Rectal smooth muscle tissue (tissue), 1 donor: ENCODE results near the gene ARL15.

ENCODE experiments used
- H3K27ac ChIP-seq: one replicate; pipeline ENCODE4 v1.7.0; 2013; ENCODE audit warnings: low read depth, low read length, inconsistent platforms
- H3K27me3 ChIP-seq: one replicate; pipeline ENCODE4 v1.7.0; 2013; ENCODE audit warnings: low read length; ENCODE audit not compliant: control insufficient read depth, insufficient read depth
- H3K36me3 ChIP-seq: one replicate; pipeline ENCODE4 v1.7.0; 2013; ENCODE audit warnings: low read length; ENCODE audit not compliant: control insufficient read depth, insufficient read depth
- H3K4me1 ChIP-seq: one replicate; pipeline ENCODE4 v1.7.0; 2013; ENCODE audit warnings: low read length; ENCODE audit not compliant: control insufficient read depth, insufficient read depth
- H3K4me3 ChIP-seq: one replicate; pipeline ENCODE4 v1.7.0; 2013; ENCODE audit warnings: low read length
- H3K9ac ChIP-seq: one replicate; pipeline ENCODE4 v1.7.0; 2013; ENCODE audit warnings: low read length

ARL15 gene

DNA sequence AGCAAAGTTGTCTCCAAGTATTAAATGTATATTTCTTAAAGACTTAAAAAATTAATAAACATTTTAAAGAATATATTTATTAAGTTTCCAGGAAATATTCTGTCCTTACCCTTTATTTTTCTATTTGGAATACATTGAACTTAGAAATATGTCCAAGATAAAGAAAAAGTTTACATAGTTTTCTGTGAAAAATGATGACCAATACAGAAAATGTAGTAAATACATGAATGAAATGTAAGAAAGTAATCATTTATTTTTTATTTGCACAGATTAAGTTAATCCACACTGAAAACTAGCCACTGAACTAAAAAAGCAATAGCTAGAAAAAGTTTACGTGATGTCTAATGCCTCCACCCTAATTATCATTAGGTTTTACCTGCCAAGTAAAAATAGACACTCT, 273.2 kb downstream of the ARL15 start:
- Histone ChIP-seq H3K4me1 (no peaks in the 10 kb centered on the region), H3K36me3 (no peaks in the 10 kb centered on the region), H3K9ac (no peak overlapping the region), H3K27ac (no peak overlapping the region), H3K4me3 (no peak overlapping the region), H3K27me3 (no peaks in the 10 kb centered on the region)

DNA sequence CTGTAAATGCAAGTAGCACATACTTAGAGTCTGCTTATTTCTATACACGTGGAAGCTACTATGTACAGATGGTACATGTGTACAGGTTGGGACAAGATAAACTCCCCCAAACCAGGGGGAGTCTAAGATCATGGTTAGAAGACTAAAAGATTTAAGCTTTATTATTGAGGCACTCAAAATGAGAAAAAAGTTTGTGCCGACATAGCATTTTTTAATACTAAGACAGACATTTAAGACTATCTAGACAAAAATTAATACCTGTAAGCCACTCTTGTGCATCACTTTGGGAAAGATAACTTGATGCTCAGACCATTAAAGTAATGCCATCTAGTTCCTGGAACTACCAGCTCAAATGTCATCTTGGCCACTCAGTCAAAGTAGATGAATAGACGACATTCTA, 279.4 kb downstream of the ARL15 start:
- no peak overlapping the region for H3K27ac ChIP-seq
- no peaks in the 10 kb centered on the region for H3K27me3 ChIP-seq

DNA sequence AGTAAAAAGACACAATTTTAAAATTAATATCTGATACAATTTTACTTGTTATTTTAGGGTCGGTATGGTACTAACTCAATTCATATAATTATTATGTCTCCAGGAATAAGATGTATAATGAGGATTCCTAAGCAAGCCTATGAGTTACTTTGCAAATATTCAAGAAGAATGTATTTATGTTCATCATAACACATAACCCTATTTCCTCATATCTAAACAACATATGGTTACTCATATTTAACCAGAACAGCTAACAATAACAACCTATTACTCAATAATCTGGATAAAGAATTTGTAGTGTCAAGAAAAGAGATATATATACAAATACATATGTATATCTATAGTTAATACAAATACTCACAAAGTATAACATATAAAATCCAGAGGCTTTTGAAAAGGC, 285.9 kb downstream of the ARL15 start:
- Histone ChIP-seq H3K27ac (no peak overlapping the region), H3K27me3 (no peaks in the 10 kb centered on the region), H3K36me3 (no peaks in the 10 kb centered on the region), H3K4me1 (no peaks in the 10 kb centered on the region), H3K9ac (no peak overlapping the region), H3K4me3 (no peak overlapping the region)

More for the DNA sequence above, 279.4 kb downstream of the ARL15 start:
- H3K4me3 ChIP-seq: no peak overlapping the region
- no peaks in the 10 kb centered on the region for H3K36me3 ChIP-seq
- no peak overlapping the region for H3K9ac ChIP-seq
- no peaks in the 10 kb centered on the region for H3K4me1 ChIP-seq

DNA sequence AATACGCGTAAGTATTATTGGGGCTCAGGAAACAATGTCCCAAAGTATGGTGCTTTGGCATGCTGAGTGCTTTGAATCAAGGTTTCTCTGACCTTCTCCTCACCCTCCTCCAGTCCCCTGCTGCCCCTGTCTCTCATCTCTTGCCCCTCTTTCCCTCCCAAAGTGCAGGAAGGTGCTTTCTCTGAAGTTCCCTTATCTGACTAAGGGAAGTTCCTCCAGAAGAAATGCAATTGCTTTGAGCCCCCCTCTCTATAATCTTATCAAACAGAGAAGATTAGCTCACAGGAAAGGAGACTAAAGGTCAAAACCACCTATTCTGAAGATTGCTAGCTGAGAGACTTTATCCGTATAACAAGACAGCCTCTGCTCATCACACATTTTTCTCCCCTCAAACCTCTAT, 288.1 kb downstream of the ARL15 start:
- Histone ChIP-seq H3K27me3 (no peaks in the 10 kb centered on the region), H3K4me3 (no peak overlapping the region), H3K4me1 (no peaks in the 10 kb centered on the region), H3K36me3 (no peaks in the 10 kb centered on the region), H3K27ac (no peak overlapping the region), H3K9ac (no peak overlapping the region)

DNA sequence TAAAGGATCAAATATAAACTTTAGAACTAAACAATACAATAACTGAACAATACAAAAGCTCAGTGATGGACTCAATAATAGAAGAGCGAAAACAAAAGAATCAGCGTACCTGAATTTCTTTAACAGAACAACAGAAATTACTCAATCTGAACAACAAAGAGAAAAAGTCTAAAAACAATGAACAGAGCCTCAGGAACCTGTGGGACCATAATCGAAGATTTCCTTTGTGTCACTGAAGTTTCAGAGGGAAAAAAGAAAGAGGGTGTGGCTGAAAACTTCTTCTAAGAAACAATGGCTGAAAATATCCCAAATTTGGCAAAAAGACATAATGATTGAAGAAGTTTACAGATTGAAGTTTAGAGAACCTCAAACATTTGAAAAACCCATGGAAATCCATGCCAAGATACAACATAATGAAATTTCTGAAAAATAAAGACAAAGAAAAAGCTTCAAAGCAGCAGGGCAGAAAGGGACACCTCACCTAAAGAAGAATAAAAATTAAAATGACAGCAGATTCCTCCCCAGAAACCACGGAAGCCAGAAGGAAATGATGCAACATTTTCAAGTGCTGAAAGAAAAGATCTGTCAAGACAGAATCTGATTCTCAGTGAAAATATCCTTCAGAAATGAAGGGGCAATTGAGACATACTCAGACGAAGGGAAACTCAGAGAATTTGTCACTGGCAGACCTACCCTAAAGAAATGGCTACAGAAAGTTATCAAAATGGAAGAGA, 288.8 kb downstream of the ARL15 start:
- no peaks in the 10 kb centered on the region for H3K36me3 ChIP-seq
- no peak overlapping the region for H3K4me3 ChIP-seq
- H3K9ac ChIP-seq: no peak overlapping the region

DNA sequence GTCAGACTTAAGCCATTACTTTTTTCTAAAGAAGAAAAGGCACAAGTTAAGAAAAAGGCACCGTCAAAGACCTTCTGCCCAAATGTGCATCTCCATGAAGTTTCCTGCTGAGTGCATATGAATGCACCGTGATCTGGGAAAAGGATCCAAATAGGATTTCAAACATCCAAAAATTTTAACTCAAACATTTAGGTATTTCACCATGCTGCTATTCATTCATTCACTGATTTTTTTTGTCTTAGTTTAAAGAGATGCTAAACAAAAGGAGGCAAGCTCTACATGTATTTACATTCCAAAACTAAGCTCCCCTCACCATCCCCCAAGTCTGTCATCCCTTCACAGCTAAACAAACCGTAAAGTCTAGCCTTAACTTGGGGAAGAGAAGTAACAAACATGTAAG, 291.9 kb downstream of the ARL15 start:
- Histone ChIP-seq H3K27ac (no peak overlapping the region), H3K27me3 (no peaks in the 10 kb centered on the region), H3K4me3 (no peak overlapping the region), H3K36me3 (no peaks in the 10 kb centered on the region), H3K9ac (no peak overlapping the region), H3K4me1 (no peaks in the 10 kb centered on the region)

More for the DNA sequence above, 288.8 kb downstream of the ARL15 start:
- no peaks in the 10 kb centered on the region for H3K4me1 ChIP-seq
- no peak overlapping the region for H3K27ac ChIP-seq
- H3K27me3 ChIP-seq: no peaks in the 10 kb centered on the region

DNA sequence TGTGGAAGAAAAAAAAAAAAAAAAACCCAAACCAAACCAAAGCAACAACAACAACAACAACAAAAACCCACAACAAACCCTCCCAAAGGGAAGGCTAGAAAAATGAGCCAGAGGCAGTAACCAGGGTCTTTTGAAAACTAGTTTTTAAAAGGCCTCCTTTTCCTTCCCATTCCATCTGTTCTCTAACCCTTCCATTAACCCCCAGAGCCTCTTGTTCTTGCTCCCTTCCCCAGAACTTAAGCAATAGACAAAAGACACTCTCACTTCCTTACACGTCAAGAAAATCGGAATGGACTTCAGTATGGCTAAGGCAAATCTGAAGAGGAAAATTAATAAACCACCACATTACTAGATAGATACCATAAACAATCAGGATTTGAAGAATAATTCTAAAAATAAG, 292.8 kb downstream of the ARL15 start:
- no peak overlapping the region for H3K9ac ChIP-seq
- no peak overlapping the region for H3K4me3 ChIP-seq
- no peak overlapping the region for H3K27ac ChIP-seq
- no peaks in the 10 kb centered on the region for H3K36me3 ChIP-seq
- H3K4me1 ChIP-seq: no peaks in the 10 kb centered on the region
- no peaks in the 10 kb centered on the region for H3K27me3 ChIP-seq

DNA sequence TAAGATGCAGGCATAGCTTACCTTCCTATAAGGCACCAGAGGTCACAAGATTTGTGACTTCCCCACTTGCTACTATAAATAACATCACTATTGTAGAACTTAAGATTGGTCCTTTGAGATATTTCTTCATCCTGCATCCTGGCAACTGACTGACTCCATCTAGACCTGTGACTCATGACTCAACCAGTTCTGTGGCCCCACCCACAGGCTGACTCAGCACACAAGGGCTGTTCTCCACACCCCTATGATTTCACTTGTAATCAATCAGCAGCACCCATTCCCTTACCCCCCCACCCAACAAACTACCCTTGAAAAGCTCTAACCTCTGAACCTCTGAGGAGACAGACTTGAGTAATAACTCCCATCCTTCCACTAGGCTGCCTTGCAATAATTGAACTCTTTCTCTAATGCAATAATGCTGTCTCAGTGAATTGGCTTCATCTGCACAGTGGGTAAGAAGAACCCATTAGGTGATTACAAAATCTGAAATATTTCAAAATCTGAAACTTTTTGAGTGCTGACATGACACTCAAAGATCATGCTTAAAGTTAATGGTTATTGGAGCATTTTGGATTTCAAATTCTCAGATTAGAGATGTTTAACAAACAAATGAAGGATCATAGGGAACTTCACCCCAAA, 296.7 kb downstream of the ARL15 start:
- H3K27ac ChIP-seq: no peak overlapping the region
- H3K4me1 ChIP-seq: no peaks in the 10 kb centered on the region
- H3K27me3 ChIP-seq: no peaks in the 10 kb centered on the region
- H3K4me3 ChIP-seq: no peak overlapping the region
- no peak overlapping the region for H3K9ac ChIP-seq
- H3K36me3 ChIP-seq: no peaks in the 10 kb centered on the region

DNA sequence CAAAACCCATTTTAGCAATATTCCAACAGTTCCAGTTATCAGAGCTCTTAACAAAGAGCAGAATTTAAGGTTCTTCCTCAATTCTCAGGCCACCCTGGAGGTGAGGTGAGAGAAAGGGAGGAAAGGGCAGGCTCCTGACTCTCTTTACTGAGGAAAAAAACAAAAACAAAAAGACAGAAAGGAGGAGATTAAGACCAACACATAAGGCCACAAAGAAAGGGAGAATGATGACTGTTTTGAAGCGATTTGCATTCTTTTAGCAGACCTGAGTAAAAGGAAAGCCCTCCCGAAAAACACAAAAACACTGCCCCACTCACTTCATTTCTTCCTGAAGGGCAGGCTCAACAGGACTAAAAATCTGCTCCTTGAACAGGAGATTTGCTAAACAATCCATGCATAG, 300.5 kb downstream of the ARL15 start:
- no peak overlapping the region for H3K27ac ChIP-seq
- H3K4me3 ChIP-seq: no peak overlapping the region
- no peaks in the 10 kb centered on the region for H3K36me3 ChIP-seq
- H3K4me1 ChIP-seq: no peaks in the 10 kb centered on the region
- H3K27me3 ChIP-seq: no peaks in the 10 kb centered on the region
- no peak overlapping the region for H3K9ac ChIP-seq

DNA sequence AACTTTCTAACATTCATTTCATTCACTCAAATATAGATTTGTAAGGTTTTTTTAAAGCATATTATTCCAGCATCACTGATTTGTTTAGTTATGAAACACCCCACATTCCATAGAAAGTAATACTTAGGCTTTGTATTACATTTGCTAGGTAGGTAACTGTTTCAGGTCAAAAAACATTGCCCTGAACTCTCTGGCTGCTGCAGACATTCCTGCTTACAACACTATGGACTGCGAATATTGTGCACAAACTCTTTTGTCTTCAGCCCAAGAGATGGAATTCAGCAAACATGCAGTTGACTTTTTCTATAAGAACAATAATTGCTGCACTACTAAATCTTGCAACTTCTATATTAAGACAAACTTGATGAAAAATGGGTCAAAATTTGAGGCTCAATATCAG, 301.0 kb downstream of the ARL15 start:
- H3K27ac ChIP-seq: no peak overlapping the region
- no peaks in the 10 kb centered on the region for H3K27me3 ChIP-seq
- H3K4me1 ChIP-seq: no peaks in the 10 kb centered on the region
- H3K9ac ChIP-seq: no peak overlapping the region
- H3K4me3 ChIP-seq: no peak overlapping the region
- no peaks in the 10 kb centered on the region for H3K36me3 ChIP-seq

DNA sequence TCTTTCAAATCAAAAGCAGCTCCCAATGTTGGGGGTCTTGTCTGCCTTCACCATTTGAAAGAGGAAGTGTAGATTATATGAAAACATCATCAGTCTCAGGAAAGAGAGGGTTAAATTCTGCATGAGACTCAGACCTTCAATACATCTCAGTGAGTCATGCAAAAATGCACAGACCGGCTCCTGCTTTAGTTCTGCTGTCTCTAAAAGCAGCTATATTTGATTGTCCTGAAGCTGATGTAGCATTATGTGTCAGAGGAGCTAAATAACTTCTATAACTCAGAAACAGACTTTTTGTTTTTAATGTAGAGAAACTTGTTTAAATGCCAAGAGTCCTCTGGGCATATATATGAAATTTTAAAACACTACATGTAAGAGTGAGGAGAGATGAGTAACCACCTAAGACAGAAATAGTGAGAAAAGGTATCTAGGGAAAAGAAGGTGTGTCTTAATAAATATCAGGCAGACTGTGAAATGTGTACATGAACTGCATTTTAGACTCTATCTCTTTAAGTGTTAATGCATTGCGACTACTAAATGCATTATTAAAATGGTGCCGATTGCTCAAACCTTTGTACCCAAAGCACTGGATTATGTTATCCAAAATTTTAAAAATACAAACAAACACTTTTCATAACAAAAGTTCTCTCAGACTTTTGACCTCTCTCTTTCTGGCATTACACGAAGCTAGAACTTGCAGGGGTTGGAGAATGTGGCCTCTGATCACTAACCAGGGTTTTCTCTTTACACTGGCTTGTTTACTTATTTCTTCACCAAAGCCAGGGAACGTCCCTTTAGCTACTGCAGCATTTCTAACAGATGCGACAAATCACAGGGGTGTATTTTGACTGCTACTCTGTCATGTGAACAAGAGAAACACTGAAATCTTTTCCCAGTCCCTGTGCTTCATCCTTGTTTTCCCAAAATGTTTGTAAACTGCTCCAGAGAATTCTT, 302.3 kb downstream of the ARL15 start:
- H3K9ac ChIP-seq: no peak overlapping the region
- no peak overlapping the region for H3K4me3 ChIP-seq
- H3K27ac ChIP-seq: no peak overlapping the region
- no peaks in the 10 kb centered on the region for H3K4me1 ChIP-seq
- no peaks in the 10 kb centered on the region for H3K36me3 ChIP-seq
- H3K27me3 ChIP-seq: no peaks in the 10 kb centered on the region

DNA sequence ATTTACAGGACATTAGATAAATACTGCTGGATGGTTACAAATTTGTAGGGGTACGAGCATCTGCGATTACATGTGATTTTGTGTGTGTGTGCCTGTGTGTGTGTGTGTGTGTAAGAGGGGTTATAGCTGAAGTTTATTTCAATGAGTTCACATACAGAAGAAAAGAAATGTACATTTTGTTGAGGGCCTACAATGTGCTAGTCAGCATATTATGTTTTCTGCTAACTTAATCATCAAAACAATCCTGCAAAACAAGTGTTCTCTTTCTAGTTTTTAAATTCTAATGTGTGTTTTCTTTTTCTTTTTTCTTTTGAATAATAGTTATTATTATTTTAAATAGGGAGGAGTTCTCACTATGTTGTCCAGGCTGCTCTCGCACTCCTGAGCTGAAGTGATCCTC, 305.7 kb downstream of the ARL15 start:
- Histone ChIP-seq H3K4me1 (no peaks in the 10 kb centered on the region), H3K36me3 (no peaks in the 10 kb centered on the region), H3K27me3 (no peaks in the 10 kb centered on the region), H3K9ac (no peak overlapping the region), H3K4me3 (no peak overlapping the region), H3K27ac (no peak overlapping the region)
